ENCODE data around the gene MRGPRD.

Gene MRGPRD

DNA sequence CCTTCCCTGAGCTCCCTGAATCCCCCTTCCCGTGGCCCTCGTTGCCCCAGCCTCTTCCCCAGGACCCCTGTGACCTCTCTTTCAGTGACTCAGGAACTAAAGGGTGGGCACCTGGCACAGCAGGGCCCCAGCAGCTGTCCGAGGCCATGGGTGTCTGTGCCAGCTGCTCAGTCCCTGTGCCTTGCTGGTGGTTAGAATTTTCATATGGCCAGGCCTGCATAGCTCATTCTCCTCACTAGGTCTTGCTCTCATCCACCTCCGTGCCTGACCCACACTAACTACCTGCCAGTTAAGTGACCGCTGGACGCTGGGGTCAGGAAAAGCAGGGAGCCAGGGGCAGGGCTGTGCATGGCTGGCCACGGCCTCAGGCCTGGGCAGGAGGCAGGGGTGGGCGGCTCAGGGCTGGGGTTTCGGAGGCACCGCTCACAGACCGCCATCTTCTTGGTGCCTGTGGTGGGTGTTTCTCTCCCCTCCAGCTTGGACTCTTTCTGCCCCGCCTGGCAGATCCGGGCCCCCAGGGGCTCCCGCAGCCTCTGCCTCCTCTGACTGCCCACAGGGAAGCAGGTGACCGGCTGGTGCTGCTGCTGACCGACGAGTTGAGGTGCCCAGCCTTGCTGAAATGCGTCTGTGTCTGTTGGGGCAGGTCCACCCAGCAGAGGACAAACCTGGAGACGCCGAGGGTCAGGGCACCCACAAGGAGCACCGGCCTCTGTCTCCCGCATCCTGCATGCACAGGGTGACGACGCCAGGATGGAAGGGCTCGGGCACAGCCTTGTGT, 20.3 kb downstream of the MRGPRD start:
- H2BK5ac ChIP-seq (ENCODE audit: low read length) = no peak overlapping the region
- DNase-seq = no peak

GRCh38 chr11:68959465-68960293, 21.1 kb downstream of the MRGPRD start:
- WGBS (ENCODE audit: extremely low coverage, insufficient coverage, low lambda C conversion rate) = no CpG with 5 or more reads among the region's 31 CpGs
- no peak for DNase-seq
- no peaks in the 10 kb centered on the region for H3K79me2 ChIP-seq (ENCODE audit: control insufficient read depth, insufficient read depth, low read length)

More for the DNA sequence above, 20.3 kb downstream of the MRGPRD start:
- H3K4me1 ChIP-seq (ENCODE audit: control insufficient read depth, low read depth, low read length) = no peaks in the 10 kb centered on the region
- no peak overlapping the region for H2BK120ac ChIP-seq (ENCODE audit: low read depth, low read length)
- no peak overlapping the region for H3K4me2 ChIP-seq (ENCODE audit: low read length)
- no peaks in the 10 kb centered on the region for H3K36me3 ChIP-seq (ENCODE audit: control insufficient read depth, insufficient read depth, low read length)
- no peak overlapping the region for H4K8ac ChIP-seq (ENCODE audit: low read depth, low read length)
- H3K4me3 ChIP-seq (ENCODE audit: low read length) = no peak overlapping the region
- H4K5ac ChIP-seq (ENCODE audit: low read length) = no peak overlapping the region
- H3K18ac ChIP-seq (ENCODE audit: low read length) = no peak overlapping the region
- no peak overlapping the region for H3K9ac ChIP-seq (ENCODE audit: low read length)
- H2AK5ac ChIP-seq (ENCODE audit: low read length) = no peak overlapping the region
- H2BK15ac ChIP-seq (replicated peaks; ENCODE audit: low read depth) = no peak overlapping the region
- no peak overlapping the region for H3K23ac ChIP-seq (ENCODE audit: low read length)
- H3K27ac ChIP-seq (ENCODE audit: low read depth, low read length) = no peak overlapping the region
- no peaks in the 10 kb centered on the region for H3K27me3 ChIP-seq (ENCODE audit: insufficient read depth, low read length, poor library complexity)
- no peak overlapping the region for H3K4ac ChIP-seq (ENCODE audit: low read depth, low read length)
- H3K56ac ChIP-seq (ENCODE audit: low read length) = no peak overlapping the region
- H3K79me2 ChIP-seq (ENCODE audit: control insufficient read depth, insufficient read depth, low read length) = no peaks in the 10 kb centered on the region
- WGBS (ENCODE audit: extremely low coverage, insufficient coverage, low lambda C conversion rate) = no CpG with 5 or more reads among the region's 25 CpGs
- no peaks in the 10 kb centered on the region for H3K79me1 ChIP-seq (ENCODE audit: low read length)

DNA sequence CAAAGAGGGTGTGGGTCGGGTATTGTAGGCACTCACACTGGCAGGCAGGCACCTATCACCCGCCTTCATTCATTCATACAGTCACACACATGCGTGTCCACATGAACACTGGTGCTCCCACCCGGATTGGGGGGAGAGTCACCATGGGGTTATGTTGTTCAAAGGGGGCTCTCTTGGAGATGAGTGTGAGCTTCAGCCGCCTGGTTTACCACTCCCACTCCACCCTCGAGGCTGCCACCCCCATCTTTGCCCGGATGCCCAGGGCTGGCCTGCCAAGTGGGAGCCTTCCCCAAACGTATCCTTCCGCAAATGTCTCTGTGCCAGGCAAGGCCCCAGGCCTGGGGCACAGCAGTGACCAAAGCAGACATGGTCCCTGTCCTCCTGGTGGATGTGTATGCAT, 22.6 kb downstream of the MRGPRD start:
- no peak overlapping the region for H3K4me2 ChIP-seq (ENCODE audit: low read length)
- no peak overlapping the region for H3K4ac ChIP-seq (ENCODE audit: low read depth, low read length)
- no peak overlapping the region for H3K23ac ChIP-seq (ENCODE audit: low read length)
- H2BK120ac ChIP-seq (ENCODE audit: low read depth, low read length) = no peak overlapping the region
- no peaks in the 10 kb centered on the region for H3K79me1 ChIP-seq (ENCODE audit: low read length)
- no peak overlapping the region for H4K8ac ChIP-seq (ENCODE audit: low read depth, low read length)
- H3K18ac ChIP-seq (ENCODE audit: low read length) = no peak overlapping the region
- no peak overlapping the region for H3K56ac ChIP-seq (ENCODE audit: low read length)
- H4K5ac ChIP-seq (ENCODE audit: low read length) = no peak overlapping the region
- no peak overlapping the region for H3K27ac ChIP-seq (ENCODE audit: low read depth, low read length)
- no peaks in the 10 kb centered on the region for H3K79me2 ChIP-seq (ENCODE audit: control insufficient read depth, insufficient read depth, low read length)
- H2BK5ac ChIP-seq (ENCODE audit: low read length) = no peak overlapping the region
- H3K4me1 ChIP-seq (ENCODE audit: control insufficient read depth, low read depth, low read length) = no peaks in the 10 kb centered on the region
- H2AK5ac ChIP-seq (ENCODE audit: low read length) = no peak overlapping the region
- no peak for DNase-seq
- no peaks in the 10 kb centered on the region for H3K27me3 ChIP-seq (ENCODE audit: insufficient read depth, low read length, poor library complexity)
- H2BK15ac ChIP-seq (replicated peaks; ENCODE audit: low read depth) = no peak overlapping the region
- no peak overlapping the region for H3K4me3 ChIP-seq (ENCODE audit: low read length)
- no CpG with 5 or more reads among the region's 9 CpGs for WGBS (ENCODE audit: extremely low coverage, insufficient coverage, low lambda C conversion rate)
- no peak overlapping the region for H3K9ac ChIP-seq (ENCODE audit: low read length)
- H3K36me3 ChIP-seq (ENCODE audit: control insufficient read depth, insufficient read depth, low read length) = no peaks in the 10 kb centered on the region

More at GRCh38 chr11:68959465-68960293, 21.1 kb downstream of the MRGPRD start:
- no peak overlapping the region for H4K5ac ChIP-seq (ENCODE audit: low read length)
- H3K18ac ChIP-seq (ENCODE audit: low read length) = no peak overlapping the region
- no peak overlapping the region for H3K4ac ChIP-seq (ENCODE audit: low read depth, low read length)
- H4K8ac ChIP-seq (ENCODE audit: low read depth, low read length) = no peak overlapping the region
- H3K56ac ChIP-seq (ENCODE audit: low read length) = no peak overlapping the region
- no peak overlapping the region for H2BK15ac ChIP-seq (replicated peaks; ENCODE audit: low read depth)
- no peak overlapping the region for H3K23ac ChIP-seq (ENCODE audit: low read length)
- no peak overlapping the region for H3K27ac ChIP-seq (ENCODE audit: low read depth, low read length)
- no peaks in the 10 kb centered on the region for H3K27me3 ChIP-seq (ENCODE audit: insufficient read depth, low read length, poor library complexity)
- no peak overlapping the region for H3K9ac ChIP-seq (ENCODE audit: low read length)
- no peak overlapping the region for H2BK120ac ChIP-seq (ENCODE audit: low read depth, low read length)
- no peaks in the 10 kb centered on the region for H3K36me3 ChIP-seq (ENCODE audit: control insufficient read depth, insufficient read depth, low read length)
- H2BK5ac ChIP-seq (ENCODE audit: low read length) = no peak overlapping the region
- no peak overlapping the region for H3K4me2 ChIP-seq (ENCODE audit: low read length)
- no peak overlapping the region for H2AK5ac ChIP-seq (ENCODE audit: low read length)
- H3K79me1 ChIP-seq (ENCODE audit: low read length) = no peaks in the 10 kb centered on the region
- H3K4me1 ChIP-seq (ENCODE audit: control insufficient read depth, low read depth, low read length) = no peaks in the 10 kb centered on the region
- H3K4me3 ChIP-seq (ENCODE audit: low read length) = no peak overlapping the region

DNA sequence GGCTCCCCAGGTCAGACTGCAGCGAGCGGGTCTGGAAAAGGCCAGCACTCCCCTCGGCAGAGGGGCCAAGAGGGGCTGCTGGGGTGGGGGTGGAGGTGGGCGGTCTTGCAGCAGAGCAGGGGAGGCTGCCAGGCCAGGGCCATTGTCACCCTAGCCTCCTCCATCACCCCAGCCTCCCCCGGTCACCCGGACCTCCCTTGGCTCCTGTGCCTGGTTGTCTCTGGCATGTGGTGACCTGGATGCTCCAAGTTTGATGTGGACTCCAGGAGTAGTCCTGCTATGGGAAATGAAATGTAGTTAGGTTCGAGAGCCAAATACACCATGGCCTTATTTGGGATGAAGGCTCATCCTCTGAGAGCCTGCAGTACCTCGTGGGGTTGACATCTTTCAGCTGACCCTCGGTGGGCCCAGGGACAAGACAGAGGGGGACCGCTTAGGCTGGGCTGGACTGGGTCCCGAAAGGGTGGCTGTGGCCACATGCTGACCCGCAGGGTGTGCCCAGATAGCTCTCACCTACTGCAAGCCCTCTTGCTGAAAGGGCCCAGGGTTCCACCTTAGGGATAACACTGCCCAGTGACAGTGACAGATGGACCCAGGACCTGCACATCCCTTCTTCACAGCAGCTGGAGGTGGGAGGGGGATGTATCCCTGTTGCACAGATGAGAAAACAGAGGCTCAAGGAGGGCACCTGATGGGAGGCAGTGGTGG, 24.1 kb downstream of the MRGPRD start:
- Histone ChIP-seq H2BK15ac (replicated peaks; ENCODE audit: low read depth) (no peak overlapping the region), H3K79me2 (ENCODE audit: control insufficient read depth, insufficient read depth, low read length) (no peaks in the 10 kb centered on the region), H2BK5ac (ENCODE audit: low read length) (no peak overlapping the region), H4K5ac (ENCODE audit: low read length) (no peak overlapping the region), H3K4me3 (ENCODE audit: low read length) (no peak overlapping the region), H3K79me1 (ENCODE audit: low read length) (no peaks in the 10 kb centered on the region), H2BK120ac (ENCODE audit: low read depth, low read length) (no peak overlapping the region), H3K9ac (ENCODE audit: low read length) (no peak overlapping the region), H4K8ac (ENCODE audit: low read depth, low read length) (no peak overlapping the region), H3K4me2 (ENCODE audit: low read length) (no peak overlapping the region), H3K4ac (ENCODE audit: low read depth, low read length) (no peak overlapping the region), H3K23ac (ENCODE audit: low read length) (no peak overlapping the region), H3K56ac (ENCODE audit: low read length) (no peak overlapping the region), H3K27ac (ENCODE audit: low read depth, low read length) (no peak overlapping the region), H3K36me3 (ENCODE audit: control insufficient read depth, insufficient read depth, low read length) (no peaks in the 10 kb centered on the region), H3K27me3 (ENCODE audit: insufficient read depth, low read length, poor library complexity) (no peaks in the 10 kb centered on the region), H3K18ac (ENCODE audit: low read length) (no peak overlapping the region), H3K4me1 (ENCODE audit: control insufficient read depth, low read depth, low read length) (no peaks in the 10 kb centered on the region), H2AK5ac (ENCODE audit: low read length) (no peak overlapping the region)
- WGBS (ENCODE audit: extremely low coverage, insufficient coverage, low lambda C conversion rate) = no CpG with 5 or more reads among the region's 12 CpGs
- no peak for DNase-seq

- no peak overlapping the region for H3K56ac ChIP-seq (ENCODE audit: low read length)
Measured at GRCh38 chr11:68956142-68956541, 24.6 kb downstream of the MRGPRD start.

More at GRCh38 chr11:68956142-68956541, 24.6 kb downstream of the MRGPRD start:
- H3K27ac ChIP-seq (ENCODE audit: low read depth, low read length) = no peak overlapping the region
- DNase-seq = peak; percentile 59
- H3K23ac ChIP-seq (ENCODE audit: low read length) = no peak overlapping the region
- WGBS (ENCODE audit: extremely low coverage, insufficient coverage, low lambda C conversion rate) = no CpG with 5 or more reads among the region's 12 CpGs
- H4K8ac ChIP-seq (ENCODE audit: low read depth, low read length) = no peak overlapping the region
- H2BK120ac ChIP-seq (ENCODE audit: low read depth, low read length) = no peak overlapping the region
- no peaks in the 10 kb centered on the region for H3K36me3 ChIP-seq (ENCODE audit: control insufficient read depth, insufficient read depth, low read length)
- H2BK5ac ChIP-seq (ENCODE audit: low read length) = no peak overlapping the region
- H3K79me2 ChIP-seq (ENCODE audit: control insufficient read depth, insufficient read depth, low read length) = no peaks in the 10 kb centered on the region
- H3K4me3 ChIP-seq (ENCODE audit: low read length) = no peak overlapping the region
- H2AK5ac ChIP-seq (ENCODE audit: low read length) = no peak overlapping the region
- no peak overlapping the region for H4K5ac ChIP-seq (ENCODE audit: low read length)
- no peak overlapping the region for H3K4ac ChIP-seq (ENCODE audit: low read depth, low read length)
- no peaks in the 10 kb centered on the region for H3K27me3 ChIP-seq (ENCODE audit: insufficient read depth, low read length, poor library complexity)
- H3K79me1 ChIP-seq (ENCODE audit: low read length) = no peaks in the 10 kb centered on the region
- no peak overlapping the region for H3K9ac ChIP-seq (ENCODE audit: low read length)
- no peak overlapping the region for H3K18ac ChIP-seq (ENCODE audit: low read length)
- H3K4me2 ChIP-seq (ENCODE audit: low read length) = no peak overlapping the region
- no peaks in the 10 kb centered on the region for H3K4me1 ChIP-seq (ENCODE audit: control insufficient read depth, low read depth, low read length)
- H2BK15ac ChIP-seq (replicated peaks; ENCODE audit: low read depth) = no peak overlapping the region

Measured in mesendoderm (in vitro differentiated cells).